ENCODE measurements around the gene DGCR2. TPM values are rescaled to one million over a fixed set of nuclear protein-coding genes. Genes with fewer than 3 reads are reported as not detected.

The DGCR2 gene
- total RNA-seq = 10 to 100 TPM; 19.8 to 31.7 (median 24.7) TPM
- long read RNA-seq, partial matches to known transcripts = 1 of 2 reads
- long read RNA-seq, other reads (novel, unspliced or antisense) = 1 of 2 reads

GRCh38 chr22:19122143-19122751 is at the start of gene DGCR2:
DGCR2 (minus strand) TSS chr22:19122412; CDS start chr22:19122206, 206 bp downstream.
- Histone ChIP-seq H3K27me3 (no peaks in the 10 kb centered on the region), H3K27ac (peak within 1 kb of the TSS; percentile 70 to 97 (median 93)), H3K4me1 (peaks cover 0 to 21% (median 4%) of the 10 kb centered on the region in 4 donors), H3K9me3 (no peaks in the 10 kb centered on the region), H3K36me3 (no peaks in the 10 kb centered on the region), H3K4me3 (peak within 1 kb of the TSS; percentile 55 to 99 (median 99))
- 0% methylated on average over 8 of the region's 67 CpGs for WGBS (ENCODE audit: insufficient coverage, low coverage, low lambda C conversion rate, missing lambda C conversion rate)
- ATAC-seq (peak; percentile 90 to 96 (median 95)), DNase-seq (peak; percentile 99)
- intact Hi-C loops (cut with DNase I) = no loop called here
- peak; percentile 78 for TF ChIP-seq POLR2A (IDR thresholded peaks at IDR 0.05)
- TF ChIP-seq CTCF (IDR thresholded peaks at IDR 0.05) = no peak

GRCh38 chr22:19169947-19170318 is 47.7 kb upstream of the DGCR2 start:
- H3K4me3 ChIP-seq = no peak overlapping the region
- DNase-seq = no peak
- intact Hi-C loops (cut with DNase I) = no loop called here
- H3K4me1 ChIP-seq = peaks cover 0 to 38% (median 10%) of the 10 kb centered on the region in 4 donors
- WGBS (ENCODE audit: insufficient coverage, low coverage, low lambda C conversion rate, missing lambda C conversion rate) = 40% methylated on average over 1 of the region's 7 CpGs
- TF ChIP-seq POLR2A (IDR thresholded peaks at IDR 0.05) (no peak), CTCF (IDR thresholded peaks at IDR 0.05) (no peak)
- H3K9me3 ChIP-seq = no peaks in the 10 kb centered on the region
- H3K36me3 ChIP-seq = no peaks in the 10 kb centered on the region
- ATAC-seq = no peak
- no peak overlapping the region for H3K27ac ChIP-seq
- peaks cover 0 to 5% of the 10 kb centered on the region in 2 donors for H3K27me3 ChIP-seq

GRCh38 chr22:19169002-19169946 is 47.1 kb upstream of the DGCR2 start:
- H3K36me3 ChIP-seq = no peaks in the 10 kb centered on the region
- 6% methylated on average over 24 of the region's 58 CpGs for WGBS (ENCODE audit: insufficient coverage, low coverage, low lambda C conversion rate, missing lambda C conversion rate)
- H3K4me3 ChIP-seq = peak overlapping the region in 1 of 3 donors; percentile 26
- peaks cover 0 to 5% of the 10 kb centered on the region in 2 donors for H3K27me3 ChIP-seq
- H3K9me3 ChIP-seq = no peaks in the 10 kb centered on the region
- DNase-seq = peak in 1 of 3 donors; percentile 42
- no peak for ATAC-seq
- intact Hi-C loops (cut with DNase I) = no loop called here
- TF ChIP-seq CTCF (IDR thresholded peaks at IDR 0.05) = no peak
- no peak for TF ChIP-seq POLR2A (IDR thresholded peaks at IDR 0.05)
- peaks cover 0 to 32% (median 7%) of the 10 kb centered on the region in 4 donors for H3K4me1 ChIP-seq
- no peak overlapping the region for H3K27ac ChIP-seq

- Histone ChIP-seq H3K9me3 (no peaks in the 10 kb centered on the region), H3K27me3 (peaks cover 0 to 5% of the 10 kb centered on the region in 2 donors), H3K27ac (no peak overlapping the region), H3K36me3 (no peaks in the 10 kb centered on the region), H3K4me1 (peaks cover 0 to 22% (median 5%) of the 10 kb centered on the region in 4 donors), H3K4me3 (no peak overlapping the region)
- ATAC-seq (no peak), DNase-seq (peak in 1 of 3 donors; percentile 35)
- intact Hi-C loops (cut with DNase I) = no loop called here
- WGBS (ENCODE audit: insufficient coverage, low coverage, low lambda C conversion rate, missing lambda C conversion rate) = 67% methylated on average over 7 of the region's 17 CpGs
- TF ChIP-seq POLR2A (IDR thresholded peaks at IDR 0.05) (no peak), CTCF (IDR thresholded peaks at IDR 0.05) (no peak)
These were observed 46.1 kb upstream of the DGCR2 start for GRCh38 chr22:19168088-19168890.
